Hematopoietic multipotent progenitor cell treated with erythropoietin and hydrocortisone succinate and interleukin-3 and kit ligand, for 17 days (in vitro differentiated cells): ENCODE results near the gene MYH6.
"Not testable (repeated sequence)": the region's sequence is repeated elsewhere in the genome, so short reads cannot be mapped to it uniquely, and the experiment has no call there.

Experiments
- DNase-seq: peaks from one replicate; pipeline ENCODE4 v3.0.0-alpha.2; 2015; ENCODE audit warnings: low spot score

MYH6 gene

DNA sequence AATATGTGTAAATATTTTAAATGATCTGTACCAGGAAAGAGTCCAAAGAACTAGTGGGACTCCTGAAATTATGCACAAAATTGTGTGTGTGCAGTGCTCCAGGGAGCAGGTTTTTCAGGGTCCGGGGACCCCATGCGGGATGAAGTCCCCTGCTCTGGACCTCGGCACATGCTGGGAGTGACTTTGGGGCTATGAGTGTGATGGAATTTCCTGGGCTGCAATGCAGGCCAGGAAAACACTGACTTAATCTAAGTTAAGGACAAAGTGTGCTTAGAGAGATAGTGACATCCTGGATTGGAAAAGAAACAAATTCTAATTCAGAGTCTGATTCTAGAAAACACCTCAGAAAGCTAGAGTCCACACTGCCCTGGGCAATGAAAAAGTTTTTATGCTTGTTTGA lies 6.2 kb upstream of the MYH6 start:
- DNase-seq: no peak

DNA sequence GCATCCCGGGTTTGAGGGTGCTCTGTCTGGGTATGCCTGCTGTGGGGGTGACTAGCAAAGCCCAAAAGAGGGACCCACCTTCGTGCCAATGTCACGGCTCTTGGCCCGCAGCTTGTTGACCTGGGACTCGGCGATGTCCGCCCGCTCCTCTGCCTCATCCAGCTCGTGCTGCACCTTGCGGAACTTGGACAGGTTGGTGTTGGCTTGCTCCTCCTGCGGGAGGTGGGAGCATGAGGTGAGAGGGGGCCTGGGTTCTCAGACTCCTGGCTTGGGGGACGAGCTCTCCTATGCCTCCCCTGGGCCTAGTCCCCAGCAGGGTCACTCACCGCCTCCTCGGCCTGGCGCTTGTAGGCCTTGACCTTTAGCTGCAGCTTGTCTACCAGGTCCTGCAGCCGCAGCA lies 5.6 kb upstream of the MYH6 start:
- no peak for DNase-seq

DNA sequence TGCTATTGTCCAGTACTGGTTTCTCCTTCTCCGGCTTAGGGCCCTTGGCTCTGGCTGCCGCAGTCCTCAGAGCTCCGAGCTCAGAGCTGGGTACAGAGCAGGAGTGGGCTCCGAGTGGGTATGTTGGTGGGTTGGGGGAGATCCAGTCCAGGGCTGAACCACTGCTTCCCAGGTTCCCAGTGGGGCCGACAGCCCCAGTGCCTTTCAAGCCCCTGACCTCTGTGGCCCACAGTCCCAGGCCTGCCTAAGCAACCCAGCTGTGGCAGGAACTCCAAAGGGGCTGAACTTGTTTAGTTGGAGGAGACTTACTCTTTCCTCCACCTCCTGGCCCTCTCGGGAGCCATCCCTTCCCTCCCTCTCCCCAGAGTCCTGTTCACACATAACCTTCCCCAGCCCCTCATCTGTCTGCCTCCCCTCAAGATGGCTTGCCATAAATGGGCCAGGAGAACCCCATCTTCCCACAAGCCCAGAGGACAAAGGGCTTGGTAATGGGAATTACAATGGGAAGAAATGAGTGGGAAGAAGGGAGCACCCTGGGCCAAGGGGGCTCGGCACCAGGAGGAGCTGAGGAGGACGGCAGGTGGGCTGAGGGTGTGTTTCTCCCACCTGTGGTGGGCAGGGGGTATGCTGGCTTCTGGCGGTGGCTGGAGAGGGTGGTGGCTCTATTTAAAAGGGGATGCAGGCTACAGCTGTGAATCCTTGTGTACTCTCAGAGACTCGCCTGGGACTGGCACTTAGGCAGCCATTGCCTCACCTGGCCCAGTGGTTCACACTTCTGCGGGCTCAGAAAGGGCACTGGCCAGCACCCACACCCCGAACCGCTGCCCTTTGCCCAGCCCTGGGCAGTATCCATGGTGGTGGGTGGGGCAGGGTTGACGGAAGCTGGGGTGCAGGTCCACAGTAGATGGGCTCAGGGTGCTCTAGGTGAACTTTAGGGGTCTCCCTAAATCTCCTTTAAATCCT lies 3.8 kb upstream of the MYH6 start:
- no peak for DNase-seq

GRCh38 chr14:23409966-23410635 lies 2.0 kb upstream of the MYH6 start:
- DNase-seq: no peak

DNA sequence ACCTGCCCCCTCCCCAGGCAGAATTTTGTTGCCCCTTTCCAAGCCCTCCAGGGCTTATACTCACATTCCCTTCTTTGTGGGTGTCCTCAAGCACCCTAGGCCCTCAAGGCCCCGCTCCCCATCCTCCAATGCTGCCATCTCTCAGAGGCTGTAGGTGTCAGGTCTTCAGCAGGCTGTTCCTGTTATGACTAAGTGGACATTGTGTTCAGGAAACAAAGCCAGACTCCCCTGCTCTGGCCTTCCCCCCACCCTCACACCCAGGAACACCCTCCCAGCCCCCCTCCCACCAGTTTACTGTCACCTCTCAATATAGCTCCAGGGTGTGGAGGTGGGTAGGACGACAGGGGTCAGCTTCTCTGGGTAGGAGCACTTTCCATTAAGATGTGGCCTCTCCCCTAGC lies 1.4 kb upstream of the MYH6 start:
- DNase-seq: no peak

DNA sequence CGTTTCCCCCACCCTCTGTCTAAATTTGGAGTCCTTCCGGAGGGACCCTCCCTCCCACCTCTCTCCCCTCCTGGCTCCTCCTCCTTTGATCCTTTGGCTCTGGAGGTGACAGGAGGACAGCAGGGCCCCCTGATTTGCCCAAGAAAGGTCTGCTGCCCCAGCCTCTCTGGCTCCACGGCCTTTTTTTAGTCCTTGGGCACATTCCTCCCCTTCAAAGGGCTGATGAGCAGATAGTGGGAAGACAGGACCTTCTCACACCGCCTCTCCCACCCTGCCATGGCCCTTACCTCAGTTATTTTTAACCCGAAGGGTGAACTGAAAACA lies 196 bp upstream of the MYH6 start:
- no peak for DNase-seq

- DNase-seq: no peak
These were observed 1.2 kb downstream of the MYH6 start for GRCh38 chr14:23406725-23407355.

- no peak for DNase-seq
These were observed 1.8 kb downstream of the MYH6 start for GRCh38 chr14:23406244-23406643.

DNA sequence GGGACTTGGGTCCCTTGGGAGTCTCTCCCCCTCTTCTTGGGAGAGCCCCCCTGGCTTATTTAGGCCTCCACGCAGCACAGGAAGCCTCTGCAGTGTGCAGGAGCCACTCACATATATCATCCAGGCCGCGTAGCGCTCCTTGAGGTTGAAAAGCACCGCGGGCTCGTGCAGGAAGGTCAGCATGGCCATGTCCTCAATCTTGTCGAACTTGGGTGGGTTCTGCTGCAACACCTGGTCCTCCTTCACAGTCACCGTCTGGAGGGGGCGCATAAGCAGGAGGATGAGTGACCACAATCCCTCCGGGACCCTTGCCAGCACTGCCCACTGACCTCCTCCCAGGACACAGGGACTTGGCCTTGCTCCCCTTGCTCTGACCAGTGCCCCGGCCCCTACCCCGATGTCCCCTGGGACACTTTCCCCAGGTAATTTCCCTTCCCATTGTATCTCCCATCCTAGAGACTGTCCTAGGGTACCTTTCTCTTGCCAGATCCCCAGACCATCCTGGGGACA lies 2.5 kb downstream of the MYH6 start:
- no peak for DNase-seq

DNA sequence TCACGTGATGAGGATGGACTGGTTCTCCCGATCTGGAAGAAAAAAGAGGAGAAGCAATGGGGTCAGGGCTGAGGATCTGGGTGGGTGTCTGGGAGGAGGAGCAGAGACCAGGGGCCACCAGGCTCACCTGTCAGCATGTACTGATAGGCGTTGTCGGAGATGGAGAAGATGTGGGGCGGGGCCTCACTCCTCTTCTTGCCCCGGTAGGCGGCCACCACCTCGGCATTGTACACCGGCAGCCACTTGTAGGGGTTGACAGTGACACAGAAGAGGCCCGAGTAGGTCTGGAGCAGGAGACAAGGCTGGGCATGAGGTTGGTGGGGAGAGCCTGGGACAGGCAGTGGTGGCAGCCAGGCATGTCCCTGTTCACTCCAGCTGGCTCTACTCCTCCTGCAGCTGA lies 3.0 kb downstream of the MYH6 start:
- DNase-seq: no peak

- DNase-seq: no peak
These were observed 3.7 kb downstream of the MYH6 start for GRCh38 chr14:23404331-23404900.

- DNase-seq: no peak
These were observed 4.2 kb downstream of the MYH6 start for GRCh38 chr14:23403908-23404307.

DNA sequence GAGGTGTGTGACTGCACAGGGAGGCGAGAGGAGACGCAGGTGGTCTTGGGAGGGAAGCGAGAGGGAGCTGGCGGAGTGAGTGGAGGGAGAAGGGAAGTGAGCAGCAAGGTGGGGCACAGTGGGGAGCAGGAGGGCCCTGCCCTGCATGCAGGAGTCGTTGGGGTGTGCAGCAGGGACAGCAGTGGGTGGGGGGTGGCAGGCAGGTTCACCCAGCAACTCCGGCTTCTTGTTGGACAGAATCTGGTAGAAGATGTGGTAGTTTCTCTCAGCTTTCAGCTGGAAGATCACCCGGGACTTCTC lies 5.0 kb downstream of the MYH6 start:
- DNase-seq: no peak

GRCh38 chr14:23402296-23403138 lies 5.6 kb downstream of the MYH6 start:
- DNase-seq: no peak

GRCh38 chr14:23401291-23401690 lies 6.8 kb downstream of the MYH6 start:
- DNase-seq: no peak

DNA sequence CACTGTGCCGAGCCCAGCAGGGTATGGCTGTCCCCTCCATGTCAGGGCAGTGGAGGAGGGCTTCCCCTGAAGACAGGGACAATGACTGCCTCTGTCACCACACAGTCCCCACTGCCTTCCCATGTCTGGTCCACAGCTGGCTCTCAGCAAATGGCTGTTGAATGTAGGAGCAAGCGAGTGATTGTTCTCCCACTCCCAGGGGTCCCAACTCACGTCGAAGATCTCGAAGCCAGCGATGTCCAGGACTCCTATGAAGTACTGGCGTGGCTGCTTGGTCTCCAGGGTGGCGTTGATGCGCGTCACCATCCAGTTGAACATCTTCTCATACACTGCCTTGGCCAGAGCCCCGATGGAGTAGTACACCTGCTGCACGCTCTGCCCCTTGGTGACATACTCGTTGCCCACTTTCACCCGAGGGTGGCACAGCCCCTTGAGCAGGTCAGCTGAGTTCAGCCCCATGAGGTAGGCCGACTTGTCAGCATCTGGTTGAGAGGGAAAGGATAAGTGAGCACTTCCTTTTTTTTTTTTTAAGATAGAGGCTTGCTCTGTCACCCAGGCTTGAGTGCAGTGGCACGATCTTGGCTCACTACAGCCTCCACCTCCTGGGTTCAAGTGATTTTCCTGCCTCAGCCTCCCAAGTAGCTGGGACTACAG lies 7.5 kb downstream of the MYH6 start:
- DNase-seq: not testable (repeated sequence)

- no peak for DNase-seq
These were observed 8.5 kb downstream of the MYH6 start for GRCh38 chr14:23399591-23399990.

DNA sequence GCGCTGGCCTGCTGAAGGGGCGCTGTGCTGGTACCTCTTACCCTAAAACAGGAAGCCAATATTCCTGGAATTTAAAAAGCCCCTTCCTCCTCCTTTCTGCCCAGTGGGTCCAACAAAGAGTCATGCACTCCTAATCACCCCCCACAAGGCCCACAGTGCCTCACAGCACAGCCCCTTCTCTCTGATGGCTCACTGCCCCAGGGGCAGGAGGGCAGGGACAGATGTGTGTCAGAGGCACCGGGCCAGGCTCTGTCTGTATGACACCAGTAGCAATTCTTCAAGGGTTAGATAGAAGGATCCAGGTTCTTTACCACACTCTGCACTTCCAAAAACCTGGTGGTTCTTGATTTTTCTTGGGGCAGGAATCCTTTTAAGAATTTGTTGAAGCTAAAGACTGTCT lies 8.9 kb downstream of the MYH6 start:
- DNase-seq: no peak

GRCh38 chr14:23398348-23398747 lies 9.7 kb downstream of the MYH6 start:
- DNase-seq: no peak

GRCh38 chr14:23396781-23397407 lies 11.2 kb downstream of the MYH6 start:
- DNase-seq: no peak

- DNase-seq: no peak
These were observed 11.9 kb downstream of the MYH6 start for GRCh38 chr14:23396126-23396525.
